Measurements from ENCODE around the gene MPRIP.

The MPRIP gene

GRCh38 chr17:17063546-17064122, 21.4 kb downstream of the MPRIP start:
- no peaks in the 10 kb centered on the region for H3K9me3 Mint-ChIP-seq
- no peaks in the 10 kb centered on the region for H3K27me3 Mint-ChIP-seq
- H3K36me3 Mint-ChIP-seq = peaks cover 2% of the 10 kb centered on the region
- H3K27ac Mint-ChIP-seq = no peak overlapping the region
- H3K4me1 Mint-ChIP-seq = peaks cover 70% of the 10 kb centered on the region
- no peak overlapping the region for H3K4me3 Mint-ChIP-seq

GRCh38 chr17:17064322-17064721, 22.1 kb downstream of the MPRIP start:
- H3K27me3 Mint-ChIP-seq = no peaks in the 10 kb centered on the region
- no peak overlapping the region for H3K27ac Mint-ChIP-seq
- H3K4me3 Mint-ChIP-seq = no peak overlapping the region
- peaks cover 3% of the 10 kb centered on the region for H3K36me3 Mint-ChIP-seq
- H3K9me3 Mint-ChIP-seq = no peaks in the 10 kb centered on the region
- peaks cover 73% of the 10 kb centered on the region for H3K4me1 Mint-ChIP-seq

DNA sequence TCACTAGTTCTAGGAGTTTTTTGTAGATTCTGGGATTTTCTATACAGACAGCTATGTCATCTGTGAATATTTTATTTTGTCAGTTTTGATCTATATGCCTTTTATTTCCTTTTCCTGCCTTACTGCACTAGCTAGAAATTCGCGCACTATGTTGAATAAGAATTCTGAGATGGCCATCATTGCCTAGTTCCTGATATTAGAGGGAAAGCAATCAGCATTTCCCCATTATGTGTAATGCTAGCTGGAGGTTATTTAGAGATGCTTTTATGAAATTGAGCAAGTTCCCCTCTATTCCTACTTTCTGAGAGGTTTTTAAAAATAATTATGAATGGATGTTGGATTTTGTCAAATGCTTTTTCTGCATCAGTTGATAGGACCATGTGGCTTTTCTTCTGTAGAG, 23.8 kb downstream of the MPRIP start:
- peaks cover 74% of the 10 kb centered on the region for H3K4me1 Mint-ChIP-seq

GRCh38 chr17:17067257-17067656, 25.0 kb downstream of the MPRIP start:
- H3K9me3 Mint-ChIP-seq = peaks cover 10% of the 10 kb centered on the region
- no peak overlapping the region for H3K4me3 Mint-ChIP-seq
- H3K36me3 Mint-ChIP-seq = peaks cover 13% of the 10 kb centered on the region
- no peak overlapping the region for H3K27ac Mint-ChIP-seq
- no peaks in the 10 kb centered on the region for H3K27me3 Mint-ChIP-seq
- H3K4me1 Mint-ChIP-seq = peaks cover 82% of the 10 kb centered on the region

More for the DNA sequence above, 23.8 kb downstream of the MPRIP start:
- Mint-ChIP-seq H3K27ac (no peak overlapping the region), H3K4me3 (no peak overlapping the region), H3K9me3 (peaks cover 10% of the 10 kb centered on the region), H3K27me3 (no peaks in the 10 kb centered on the region), H3K36me3 (peaks cover 12% of the 10 kb centered on the region)

GRCh38 chr17:17069849-17070248, 27.6 kb downstream of the MPRIP start:
- no peak overlapping the region for H3K27ac Mint-ChIP-seq
- H3K36me3 Mint-ChIP-seq = peaks cover 12% of the 10 kb centered on the region
- peaks cover 10% of the 10 kb centered on the region for H3K9me3 Mint-ChIP-seq
- no peak overlapping the region for H3K4me3 Mint-ChIP-seq
- no peaks in the 10 kb centered on the region for H3K27me3 Mint-ChIP-seq
- peaks cover 83% of the 10 kb centered on the region for H3K4me1 Mint-ChIP-seq

GRCh38 chr17:17070931-17071330, 28.7 kb downstream of the MPRIP start:
- peaks cover 82% of the 10 kb centered on the region for H3K4me1 Mint-ChIP-seq
- H3K27me3 Mint-ChIP-seq = no peaks in the 10 kb centered on the region
- H3K36me3 Mint-ChIP-seq = peaks cover 12% of the 10 kb centered on the region
- H3K27ac Mint-ChIP-seq = peak overlapping the region; percentile 14
- peaks cover 10% of the 10 kb centered on the region for H3K9me3 Mint-ChIP-seq
- no peak overlapping the region for H3K4me3 Mint-ChIP-seq

GRCh38 chr17:17071531-17072360, 29.5 kb downstream of the MPRIP start:
- peaks cover 10% of the 10 kb centered on the region for H3K9me3 Mint-ChIP-seq
- H3K27me3 Mint-ChIP-seq = no peaks in the 10 kb centered on the region
- H3K36me3 Mint-ChIP-seq = peaks cover 12% of the 10 kb centered on the region
- peak overlapping the region; percentile 35 for H3K27ac Mint-ChIP-seq
- H3K4me1 Mint-ChIP-seq = peaks cover 81% of the 10 kb centered on the region
- no peak overlapping the region for H3K4me3 Mint-ChIP-seq

- peaks cover 10% of the 10 kb centered on the region for H3K9me3 Mint-ChIP-seq
- H3K36me3 Mint-ChIP-seq = peaks cover 12% of the 10 kb centered on the region
- H3K4me3 Mint-ChIP-seq = no peak overlapping the region
- H3K27me3 Mint-ChIP-seq = no peaks in the 10 kb centered on the region
- H3K27ac Mint-ChIP-seq = peak overlapping the region; percentile 63
- H3K4me1 Mint-ChIP-seq = peaks cover 75% of the 10 kb centered on the region
Observed at GRCh38 chr17:17072546-17072945, 30.3 kb downstream of the MPRIP start.

- peaks cover 75% of the 10 kb centered on the region for H3K4me1 Mint-ChIP-seq
- H3K27ac Mint-ChIP-seq = peak overlapping the region; percentile 68
- peaks cover 12% of the 10 kb centered on the region for H3K36me3 Mint-ChIP-seq
- H3K27me3 Mint-ChIP-seq = no peaks in the 10 kb centered on the region
- no peak overlapping the region for H3K4me3 Mint-ChIP-seq
- H3K9me3 Mint-ChIP-seq = peaks cover 10% of the 10 kb centered on the region
Observed at GRCh38 chr17:17073030-17073564, 30.8 kb downstream of the MPRIP start.

GRCh38 chr17:17073581-17074403, 31.5 kb downstream of the MPRIP start:
- Mint-ChIP-seq H3K9me3 (peaks cover 10% of the 10 kb centered on the region), H3K4me3 (no peak overlapping the region), H3K4me1 (peaks cover 72% of the 10 kb centered on the region), H3K36me3 (peaks cover 12% of the 10 kb centered on the region), H3K27ac (no peak overlapping the region), H3K27me3 (no peaks in the 10 kb centered on the region)

DNA sequence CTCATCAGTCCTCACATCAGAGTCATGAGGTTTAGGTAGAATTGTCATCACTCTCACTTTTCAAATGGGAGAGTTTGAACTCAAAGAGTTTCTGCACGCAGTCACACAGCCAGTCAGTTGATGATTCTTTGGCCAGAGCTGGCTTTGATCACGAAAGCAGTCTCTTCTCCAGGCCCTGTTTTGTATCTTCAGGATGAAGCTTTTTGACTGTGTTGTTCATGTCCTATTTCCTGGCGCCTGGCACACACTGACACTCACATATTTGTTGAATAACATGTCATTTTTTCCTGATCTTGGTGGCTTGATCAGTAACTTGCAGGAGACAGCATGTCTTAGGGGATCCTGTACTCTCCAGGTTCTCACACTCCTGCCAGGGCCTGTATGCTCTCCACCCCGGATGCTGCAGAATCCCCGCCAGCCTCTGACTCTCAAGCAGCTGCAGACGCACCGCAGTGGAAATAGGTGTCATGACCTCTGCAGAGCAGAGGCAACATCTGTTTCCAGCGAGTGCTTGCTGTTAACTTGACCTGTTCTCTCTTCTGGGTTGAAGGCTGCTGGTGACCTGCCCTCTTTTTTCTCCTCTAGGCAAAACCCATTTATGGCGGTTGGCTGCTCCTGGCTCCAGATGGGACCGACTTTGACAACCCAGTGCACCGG, 33.0 kb downstream of the MPRIP start:
- H3K9me3 Mint-ChIP-seq = peaks cover 2% of the 10 kb centered on the region
- H3K27me3 Mint-ChIP-seq = no peaks in the 10 kb centered on the region
- H3K36me3 Mint-ChIP-seq = peaks cover 6% of the 10 kb centered on the region
- peaks cover 67% of the 10 kb centered on the region for H3K4me1 Mint-ChIP-seq
- H3K27ac Mint-ChIP-seq = no peak overlapping the region
- no peak overlapping the region for H3K4me3 Mint-ChIP-seq

DNA sequence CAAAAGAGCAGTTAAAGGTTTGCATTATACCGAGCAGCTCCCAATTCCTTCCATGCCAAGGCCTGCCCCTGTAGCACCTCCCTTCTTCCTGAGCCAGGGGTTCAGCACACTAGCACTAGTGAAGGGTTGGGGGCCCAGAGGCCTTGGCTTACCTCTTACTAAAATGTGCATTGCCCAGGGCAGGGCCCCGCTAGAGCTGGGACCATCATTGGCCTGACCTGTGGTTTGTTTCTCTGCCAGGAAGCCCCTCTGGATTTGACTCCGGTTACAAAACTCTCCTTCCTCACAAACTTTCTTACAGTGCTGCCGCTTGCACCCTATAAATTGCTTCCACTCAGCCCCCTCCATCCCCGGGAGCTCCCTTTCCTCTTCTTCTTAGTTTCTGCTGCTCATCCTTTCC, 33.8 kb downstream of the MPRIP start:
- Mint-ChIP-seq H3K4me1 (peaks cover 59% of the 10 kb centered on the region), H3K9me3 (no peaks in the 10 kb centered on the region)

GRCh38 chr17:17077101-17077500, 34.8 kb downstream of the MPRIP start:
- Mint-ChIP-seq H3K4me1 (peaks cover 52% of the 10 kb centered on the region), H3K36me3 (peaks cover 3% of the 10 kb centered on the region), H3K27me3 (no peaks in the 10 kb centered on the region), H3K4me3 (no peak overlapping the region), H3K27ac (no peak overlapping the region), H3K9me3 (no peaks in the 10 kb centered on the region)

More for the DNA sequence above, 33.8 kb downstream of the MPRIP start:
- Mint-ChIP-seq H3K36me3 (peaks cover 3% of the 10 kb centered on the region), H3K27me3 (no peaks in the 10 kb centered on the region), H3K4me3 (no peak overlapping the region), H3K27ac (peak overlapping the region; percentile 76)

GRCh38 chr17:17077861-17078732, 35.8 kb downstream of the MPRIP start:
- H3K36me3 Mint-ChIP-seq = peaks cover 5% of the 10 kb centered on the region

More at GRCh38 chr17:17077861-17078732, 35.8 kb downstream of the MPRIP start:
- Mint-ChIP-seq H3K4me3 (no peak overlapping the region), H3K4me1 (peaks cover 42% of the 10 kb centered on the region), H3K27me3 (no peaks in the 10 kb centered on the region), H3K9me3 (no peaks in the 10 kb centered on the region), H3K27ac (no peak overlapping the region)

Measured in activated naive CD4-positive, alpha-beta T cell treated with anti-CD3 and anti-CD28 coated beads, Interleukin-2, amount 50 U/mL, for 24 hours (primary cell).